HG02884 (cell line): ENCODE measurements around the gene TAX1BP1.

ENCODE experiments used
- ATAC-seq: cut with Tn5 transposase; IDR thresholded peaks from one replicate; pipeline ENCODE4 v1.9.1; 2021; ENCODE audit warnings: mild to moderate bottlenecking, moderate library complexity; ENCODE audit not compliant: unreplicated experiment

Gene TAX1BP1

DNA sequence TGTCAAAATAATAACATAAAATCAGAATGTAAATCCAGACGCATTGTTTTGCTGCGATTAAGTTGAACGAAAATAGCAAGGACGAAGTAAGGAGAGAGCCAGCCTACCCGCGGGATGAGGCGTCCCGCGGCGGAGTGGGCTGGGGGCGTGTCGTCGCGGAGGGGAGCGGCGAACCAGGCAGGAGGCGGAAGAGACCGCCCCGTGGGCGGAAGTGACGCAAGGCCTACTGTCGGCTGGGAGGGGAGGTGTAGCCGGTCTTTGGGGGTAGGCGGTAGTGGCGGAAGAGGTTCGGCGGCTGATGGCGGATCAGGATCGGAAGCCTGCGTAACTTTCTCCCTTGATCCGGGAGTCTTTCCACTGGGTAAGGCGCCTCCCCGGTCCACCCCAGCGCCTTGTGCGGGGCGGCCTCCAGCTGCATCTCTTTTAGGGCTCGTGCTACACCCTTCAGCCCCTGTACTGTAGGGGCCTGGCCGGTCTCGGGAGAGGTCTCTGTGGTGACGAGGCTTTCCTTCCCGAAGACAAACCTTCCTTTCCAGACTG, at the start of gene TAX1BP1:
Gene TAX1BP1 (plus strand): TSS at position 254 of the 540 bp plus-strand sequence. CDS start 8,363 bp downstream, outside the sequence.
- peak; percentile 92 for ATAC-seq

DNA sequence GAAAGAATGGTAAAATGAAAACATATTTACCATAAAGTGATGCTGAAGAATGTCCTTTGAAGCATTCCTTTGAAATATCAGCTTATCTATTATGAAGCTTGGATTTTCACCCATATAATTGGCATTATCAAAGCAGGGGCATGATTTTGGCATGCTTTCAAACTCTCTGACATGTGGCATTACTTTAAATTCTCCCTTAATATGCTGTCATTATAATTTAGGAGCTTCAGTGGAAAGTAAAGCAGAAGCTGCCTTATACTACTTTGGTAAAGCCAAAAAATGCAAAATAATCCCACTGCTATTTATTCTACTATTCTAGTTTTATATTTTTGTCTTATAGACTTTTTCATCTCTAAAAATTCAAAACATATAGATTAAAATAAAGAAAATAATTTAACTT, 49.3 kb upstream of the TAX1BP1 start:
- no peak for ATAC-seq

DNA sequence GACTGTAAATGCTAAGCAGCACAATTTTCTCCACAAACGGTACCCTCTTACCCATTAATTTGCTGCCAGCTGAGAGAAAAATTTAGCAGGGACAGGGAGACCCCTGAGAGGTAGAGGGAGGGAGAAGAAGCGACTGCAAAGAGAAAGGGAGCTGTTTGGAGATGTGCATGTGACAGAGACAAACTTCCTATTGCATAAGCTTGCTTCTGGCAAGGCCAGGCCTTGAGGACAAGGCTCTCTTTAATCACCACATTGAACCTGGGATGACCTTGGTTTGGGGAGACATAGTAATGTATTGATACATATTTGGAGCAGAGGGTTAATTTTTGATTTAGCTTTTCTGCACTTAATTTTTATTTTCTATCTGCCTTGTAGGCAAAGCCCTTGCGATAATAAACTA, 46.2 kb upstream of the TAX1BP1 start:
- no peak for ATAC-seq

DNA sequence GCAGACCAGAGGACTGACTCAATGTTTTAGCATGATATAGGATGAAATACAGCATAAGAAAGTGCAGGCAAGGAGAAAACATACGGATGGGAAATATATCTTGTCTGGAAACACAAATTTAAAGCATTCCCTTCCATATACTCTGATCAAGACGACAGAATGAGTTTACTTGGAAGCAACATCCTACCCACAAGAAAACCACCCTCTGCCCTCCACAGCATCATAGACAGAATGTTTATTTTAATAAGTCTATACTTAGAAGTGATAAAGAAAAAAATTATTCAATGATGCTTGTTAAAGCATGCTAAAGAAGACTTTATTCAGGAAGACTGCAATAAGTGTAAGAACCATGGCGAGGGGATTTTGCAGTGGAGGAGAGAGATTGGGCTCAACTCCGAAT, 44.9 kb upstream of the TAX1BP1 start:
- no peak for ATAC-seq

DNA sequence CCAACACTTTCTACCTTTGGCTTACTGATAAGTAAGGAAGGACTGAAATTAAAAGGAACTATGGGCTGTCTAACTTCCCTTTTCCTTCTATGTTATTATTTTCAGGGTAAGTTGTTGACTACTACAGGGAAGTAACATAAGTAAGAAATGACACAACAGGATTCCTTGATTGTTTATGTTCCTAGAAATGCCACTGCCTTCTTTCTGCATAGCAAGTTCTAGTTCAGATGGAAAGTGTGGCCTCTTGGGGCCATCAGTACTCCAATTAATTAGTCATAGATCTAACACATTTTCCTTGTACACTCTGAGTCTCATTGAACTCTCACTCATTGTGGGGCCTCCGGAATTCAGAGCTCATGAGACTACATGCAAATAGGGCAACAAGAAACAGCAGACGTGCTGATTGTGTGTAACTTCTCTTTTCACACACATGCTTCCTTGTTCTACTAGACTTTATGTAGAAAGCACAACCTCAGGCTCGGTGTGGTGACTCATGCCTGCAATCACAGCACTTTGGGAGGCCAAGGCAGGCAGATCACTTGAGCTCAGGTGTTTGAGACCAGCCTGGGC, 42.0 kb upstream of the TAX1BP1 start:
- ATAC-seq: peak; percentile 83

DNA sequence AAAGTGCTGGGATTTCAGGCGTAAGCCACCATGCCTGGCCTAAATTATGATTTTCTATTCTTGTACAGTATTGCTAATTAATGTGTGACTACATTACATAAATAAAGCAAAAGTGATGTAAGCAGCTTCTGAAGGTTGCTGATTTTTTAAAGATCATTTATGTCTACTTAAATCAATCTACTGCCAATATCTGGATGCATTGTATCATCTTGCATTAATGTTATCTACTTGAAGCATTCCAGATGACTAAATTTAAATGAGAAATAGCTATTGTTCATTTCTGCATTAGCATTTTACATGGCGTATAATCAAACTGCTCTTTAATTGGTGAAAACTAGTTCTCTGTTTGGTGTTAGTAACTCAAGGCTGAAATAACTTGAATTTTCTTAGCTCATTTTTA, 40.2 kb upstream of the TAX1BP1 start:
- ATAC-seq: no peak

DNA sequence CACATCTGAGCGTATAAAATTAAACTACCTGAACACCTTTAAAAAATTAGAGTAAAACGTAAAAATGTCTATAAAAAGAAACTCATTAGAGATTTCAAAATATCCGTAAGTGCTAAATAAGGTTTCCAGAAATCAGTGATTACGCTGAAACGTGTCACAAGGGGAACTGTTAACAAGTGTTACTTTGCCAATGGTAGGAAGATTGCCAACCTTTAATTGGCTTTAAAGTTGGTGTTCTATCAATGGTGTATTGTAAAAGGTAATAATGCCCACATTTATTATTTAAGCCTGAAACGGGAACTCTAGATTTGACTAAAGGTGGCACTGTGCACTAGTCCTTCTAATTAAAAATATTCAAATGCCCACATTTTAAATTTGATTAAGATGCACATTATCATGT, 39.5 kb upstream of the TAX1BP1 start:
- ATAC-seq: no peak

DNA sequence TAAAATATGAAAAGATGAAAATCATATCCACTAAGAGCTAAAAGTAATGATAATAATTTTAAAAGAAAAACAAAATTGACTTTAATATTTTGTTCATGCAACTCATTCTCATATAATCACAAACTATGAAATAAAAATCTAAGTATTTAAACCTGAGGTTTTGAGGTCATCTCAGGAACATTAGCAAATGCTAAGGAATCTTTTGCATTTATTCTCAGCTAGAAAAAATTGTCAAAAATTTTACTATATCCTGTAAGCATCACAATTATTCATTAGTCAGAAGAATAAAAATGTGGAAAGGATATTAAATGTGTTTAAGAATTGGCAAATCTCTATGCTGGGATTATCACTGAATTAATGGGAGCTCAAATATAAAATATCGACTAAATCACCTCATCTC, 36.8 kb upstream of the TAX1BP1 start:
- no peak for ATAC-seq

DNA sequence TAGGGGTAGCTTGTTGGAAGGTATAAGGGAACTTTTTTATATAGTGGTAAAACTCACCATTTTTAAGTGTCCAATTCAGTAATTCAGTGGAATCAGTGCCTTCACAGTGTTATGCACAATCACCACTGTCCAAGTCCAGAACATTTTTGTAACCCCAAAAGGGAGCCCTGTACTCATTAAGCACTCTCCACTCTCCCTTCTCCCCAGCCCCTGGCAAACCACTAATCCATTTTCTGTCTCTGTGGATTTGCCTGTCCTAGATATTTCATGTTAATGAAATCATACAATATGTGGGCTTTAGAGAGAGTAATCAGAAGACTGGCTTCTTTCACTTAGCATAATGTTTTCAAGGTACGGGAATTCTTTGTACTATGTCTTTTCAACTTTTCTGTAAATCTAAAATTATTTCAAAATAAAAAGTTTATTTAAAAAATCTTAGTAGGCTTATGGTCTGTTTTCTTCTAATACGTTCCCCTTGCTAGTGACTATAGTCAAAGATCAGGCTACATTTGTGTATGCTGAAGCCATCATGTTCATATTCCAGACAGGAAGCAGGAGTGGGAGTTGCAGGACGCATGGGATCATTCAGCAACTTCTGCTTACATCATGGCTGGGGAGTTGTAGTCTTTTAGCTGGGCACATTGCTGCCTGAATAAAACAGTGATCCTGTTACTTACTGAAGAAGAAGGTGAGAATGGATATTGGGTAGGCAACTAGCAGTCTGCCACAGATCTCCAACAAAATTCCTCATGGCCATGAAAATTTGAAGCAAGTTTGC, 35.4 kb upstream of the TAX1BP1 start:
- ATAC-seq: no peak

DNA sequence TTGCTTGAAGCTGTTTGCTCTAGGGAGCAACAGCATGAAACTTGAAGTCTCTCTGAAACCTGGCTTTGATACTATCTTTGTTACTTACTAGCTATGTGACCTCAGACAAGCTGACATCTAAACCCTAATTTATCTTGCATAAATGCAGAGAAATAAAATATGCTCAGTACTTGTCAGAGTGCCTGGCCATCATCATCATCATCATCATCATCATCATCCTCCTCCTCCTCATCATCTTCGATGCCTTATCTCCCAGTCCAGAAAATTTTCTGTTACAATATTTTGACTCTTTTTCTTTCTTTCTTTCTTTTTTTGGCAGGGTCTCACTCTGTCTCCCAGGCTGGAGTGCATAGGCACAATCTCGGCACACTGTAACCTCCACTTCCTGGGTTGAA, 34.8 kb upstream of the TAX1BP1 start:
- no peak for ATAC-seq

DNA sequence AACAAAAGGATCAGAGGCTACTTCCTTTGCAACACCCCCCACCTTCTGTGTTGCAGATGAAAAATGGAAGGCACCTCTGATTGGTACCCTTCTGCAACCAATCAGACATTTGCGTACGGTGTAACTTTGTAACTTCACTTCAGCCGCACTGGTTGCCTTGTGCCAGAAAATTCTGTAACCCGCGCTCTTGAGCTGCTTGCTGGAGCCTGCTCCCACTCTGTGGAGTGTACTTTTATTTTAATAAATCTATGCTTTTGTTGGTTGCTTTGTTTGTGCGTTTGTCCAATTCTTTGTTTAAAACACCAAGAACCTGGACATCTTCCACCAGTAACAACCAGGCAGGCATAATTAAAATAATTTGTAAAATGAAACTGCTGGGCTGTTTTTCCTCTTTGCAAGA, 31.5 kb upstream of the TAX1BP1 start:
- no peak for ATAC-seq

DNA sequence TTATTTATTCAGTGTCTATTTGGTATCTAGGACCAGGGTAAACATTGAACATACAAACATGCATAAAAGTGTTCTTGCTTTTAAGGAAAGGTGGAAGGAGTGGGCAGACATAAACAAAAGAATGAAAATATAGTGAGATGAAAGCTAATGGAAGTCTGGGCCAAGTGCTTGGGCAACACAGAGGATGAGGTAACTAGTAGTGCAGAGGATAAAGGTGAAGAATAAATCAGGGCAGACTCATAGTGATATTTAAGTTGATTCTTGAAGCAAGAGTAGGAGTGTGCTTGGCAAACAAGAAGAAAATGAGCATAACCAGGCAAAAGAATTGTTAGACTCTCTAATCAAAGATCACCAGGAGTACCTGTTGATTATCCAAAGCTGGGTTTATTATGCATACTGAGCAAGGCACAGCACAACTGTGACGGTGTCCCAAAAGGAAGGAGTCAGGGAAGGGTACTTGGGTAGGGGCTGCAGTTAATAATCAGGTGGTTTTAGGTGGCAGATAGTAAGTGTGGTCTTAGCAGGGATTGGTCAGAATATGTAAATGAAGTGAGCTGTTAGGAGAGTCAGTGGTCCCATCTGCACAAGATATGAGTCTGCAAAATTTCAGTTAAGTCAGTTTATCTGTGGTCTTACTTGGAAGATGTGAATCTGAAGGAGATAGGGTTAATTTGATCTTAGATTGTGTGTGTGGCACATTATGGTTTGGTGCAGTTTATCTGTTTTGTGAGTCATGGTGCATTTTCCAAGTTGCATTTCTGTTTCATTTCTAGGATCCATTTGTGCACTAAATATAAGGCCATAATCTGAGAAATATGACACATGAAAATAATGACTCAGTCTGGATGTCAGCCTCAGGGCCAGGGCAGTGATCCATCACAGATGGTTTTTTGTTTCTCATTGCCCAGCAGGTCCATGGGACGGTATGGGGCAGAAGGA, 30.6 kb upstream of the TAX1BP1 start:
- no peak for ATAC-seq

DNA sequence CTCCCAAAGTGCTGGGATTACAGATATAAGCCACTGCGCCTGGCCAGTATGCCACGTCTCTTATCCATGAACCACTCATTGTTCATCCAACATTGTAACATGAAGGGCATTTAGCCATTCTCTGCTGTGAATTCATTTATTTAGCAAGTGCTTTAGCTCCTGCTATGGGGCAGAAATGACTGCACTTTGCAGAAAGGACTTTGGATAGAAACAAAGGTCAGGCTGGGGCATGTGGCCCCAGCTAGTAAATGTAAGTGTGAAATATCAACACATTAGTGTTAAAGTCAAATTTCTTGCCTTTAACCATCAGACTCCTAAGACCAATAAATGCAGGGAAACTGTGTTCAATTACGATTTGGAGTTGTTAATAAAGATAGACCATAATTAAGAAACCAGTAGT, 27.7 kb upstream of the TAX1BP1 start:
- no peak for ATAC-seq

DNA sequence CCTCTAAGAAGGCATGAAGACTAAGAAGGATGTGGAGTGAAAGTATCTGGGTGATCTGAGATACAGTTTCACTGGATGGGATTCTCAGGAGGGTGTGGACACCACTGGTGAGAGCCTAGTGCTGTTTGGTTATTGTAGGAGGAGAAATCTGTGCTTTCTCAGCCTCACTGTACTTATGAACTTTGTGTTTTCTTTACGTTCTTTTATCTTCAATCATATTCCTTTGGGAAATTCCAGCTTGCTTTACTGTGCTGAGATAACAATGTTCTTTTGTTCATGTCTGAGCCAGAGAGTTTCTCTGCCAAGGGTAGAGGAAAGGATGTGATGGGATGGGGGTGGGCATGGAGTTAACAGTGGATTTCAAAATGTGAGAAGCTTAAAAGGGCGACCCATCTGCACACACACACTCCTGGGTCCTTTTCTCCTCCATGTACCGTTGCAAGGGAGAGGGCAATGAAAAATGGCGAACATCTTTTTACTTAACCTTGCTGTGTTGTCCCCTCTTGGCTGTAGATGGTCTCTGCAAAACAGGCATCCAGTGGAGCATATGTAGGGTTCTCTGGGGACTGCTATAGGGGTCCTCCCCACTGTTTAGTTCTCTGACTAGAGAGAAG, 25.0 kb upstream of the TAX1BP1 start:
- no peak for ATAC-seq

DNA sequence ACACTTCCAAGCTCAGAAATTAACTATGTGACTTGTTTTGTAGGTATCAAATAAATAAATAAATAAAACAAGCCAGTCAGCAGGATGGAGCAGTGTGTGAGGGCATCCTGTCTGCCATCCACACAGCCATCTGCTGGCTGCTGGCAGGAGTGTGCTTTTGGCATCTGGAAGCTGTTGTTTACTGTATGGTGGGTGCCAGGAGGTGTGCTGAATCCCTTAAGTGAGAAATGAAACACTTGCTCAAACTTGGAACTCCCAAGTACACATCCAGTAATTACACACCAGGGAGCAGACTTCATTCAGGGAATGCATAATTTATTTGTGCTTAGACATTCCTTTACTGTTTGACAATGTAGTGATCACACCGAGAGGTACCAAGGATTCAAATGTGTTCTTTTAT, 16.9 kb upstream of the TAX1BP1 start:
- no peak for ATAC-seq

DNA sequence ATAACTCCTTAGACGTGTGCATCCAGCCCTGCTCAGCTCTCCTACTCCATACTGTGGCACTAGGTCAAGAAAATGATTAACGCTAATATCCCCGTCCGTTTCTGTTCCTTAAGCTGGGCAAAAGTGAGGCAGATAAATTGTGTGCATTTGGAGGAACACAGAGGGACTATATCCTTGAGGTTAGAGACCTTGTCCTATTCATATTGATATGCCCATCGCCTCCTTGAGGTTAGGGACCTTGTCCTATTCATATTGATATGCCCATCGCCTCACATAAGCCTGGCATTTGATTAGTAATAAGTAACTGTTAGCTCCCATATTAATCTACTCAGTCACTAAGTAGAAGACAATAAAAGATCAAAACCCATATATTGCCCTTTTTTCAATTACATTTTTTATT, 12.9 kb upstream of the TAX1BP1 start:
- ATAC-seq: no peak

DNA sequence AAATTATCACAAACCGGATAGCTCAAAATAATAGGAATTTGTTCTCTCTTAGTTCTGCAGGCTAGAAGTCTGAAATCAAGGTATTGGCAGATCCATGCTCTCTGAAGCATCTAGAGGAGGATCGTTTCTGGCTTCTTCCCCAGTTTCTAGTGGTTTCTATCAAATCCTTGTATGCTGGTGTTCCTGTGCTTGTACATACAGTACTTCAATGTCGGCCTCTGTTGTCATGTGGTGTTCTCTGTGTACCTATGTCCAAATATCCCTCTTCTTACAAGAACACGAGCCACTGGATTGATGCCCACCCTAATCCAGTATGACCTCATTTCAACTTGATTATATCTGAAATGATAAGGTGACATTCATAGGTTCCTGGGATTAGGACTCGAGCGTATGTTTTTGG, 9.8 kb upstream of the TAX1BP1 start:
- no peak for ATAC-seq

DNA sequence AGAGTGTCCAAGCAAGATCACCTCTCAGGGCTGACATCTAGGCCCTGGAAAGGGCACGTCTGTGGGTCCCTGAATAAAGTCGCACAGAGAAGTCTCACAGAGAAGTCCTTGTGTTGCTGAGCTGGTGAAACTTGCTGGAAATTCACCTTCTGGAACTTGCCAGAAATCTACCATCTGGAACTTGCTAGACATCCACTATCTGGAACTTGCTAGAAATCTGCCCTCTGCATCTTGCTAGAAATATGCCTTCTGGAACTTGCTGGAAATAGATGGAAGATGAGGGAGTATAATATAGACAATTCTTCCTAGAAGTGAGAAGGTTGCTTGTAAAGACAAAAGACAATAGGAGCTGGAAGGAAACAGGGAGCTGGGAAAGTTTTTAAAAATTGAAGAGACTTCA, 5.4 kb upstream of the TAX1BP1 start:
- no peak for ATAC-seq

DNA sequence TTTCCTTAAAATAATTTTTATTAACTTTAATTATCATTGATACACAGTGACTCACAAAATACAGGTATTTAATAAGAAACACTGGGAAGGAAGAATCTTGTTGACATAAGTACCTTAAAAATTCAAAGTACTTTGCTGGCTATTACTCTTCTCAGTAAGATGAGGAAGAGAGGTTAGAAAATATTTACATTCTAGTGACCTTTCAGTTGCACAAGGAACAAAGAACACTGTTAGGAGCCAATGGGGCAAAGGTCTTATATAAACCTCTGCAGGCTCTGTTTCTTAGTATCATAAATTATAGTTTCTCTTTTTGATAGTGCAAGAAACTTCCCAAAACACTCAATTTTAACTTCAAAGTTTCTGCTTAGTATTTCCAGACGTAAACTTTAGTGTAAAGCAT, 4.8 kb upstream of the TAX1BP1 start:
- no peak for ATAC-seq

DNA sequence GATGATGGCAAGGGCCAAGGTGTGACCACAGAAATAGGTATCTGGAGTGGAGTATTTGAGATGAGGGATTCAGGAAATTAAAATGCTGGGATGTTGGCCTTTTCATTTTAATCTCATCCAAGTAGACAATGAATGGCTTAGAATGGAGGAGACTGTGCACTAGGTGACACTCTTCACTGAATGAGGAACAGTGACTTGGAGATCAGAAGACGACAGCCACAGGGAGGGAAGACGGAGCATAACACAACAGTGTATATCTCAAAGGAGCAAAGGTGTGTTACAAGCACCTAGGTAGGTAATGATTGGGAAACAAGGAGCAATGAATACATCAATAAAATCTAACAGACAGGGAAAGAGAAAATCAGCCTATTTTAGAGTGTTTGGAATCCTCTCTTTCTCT, 4.1 kb upstream of the TAX1BP1 start:
- no peak for ATAC-seq

DNA sequence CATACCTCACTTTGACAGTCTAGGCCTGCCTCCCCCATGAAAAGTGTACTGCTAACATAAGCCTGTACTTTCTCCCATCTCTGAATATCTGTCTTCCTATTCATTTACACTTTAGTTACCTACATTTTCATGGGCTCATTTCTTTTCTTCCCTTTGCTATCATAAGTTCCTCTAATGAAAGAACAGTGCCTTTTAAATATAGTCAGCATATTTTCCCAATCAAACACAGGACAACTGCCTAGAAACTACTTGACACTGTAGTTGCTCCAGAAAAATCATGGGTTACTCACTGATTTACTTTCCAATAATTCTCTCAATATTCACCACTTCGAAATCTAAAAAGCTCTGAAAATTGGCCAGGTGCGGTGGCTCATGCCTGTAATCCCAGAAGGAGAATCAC, 2.8 kb upstream of the TAX1BP1 start:
- no peak for ATAC-seq
